AG09319 (cell line): ENCODE measurements around the gene GALR2.

ENCODE experiments used
- DNase-seq: peaks from one replicate; pipeline ENCODE4 v3.0.0-alpha.2; 2010; ENCODE audit warnings: low read depth; ENCODE audit errors: extremely low read depth
- CTCF ChIP-seq: IDR thresholded peaks from 2 replicates; pipeline ENCODE4 v1.5.1; 2011; ENCODE audit warnings: low read depth, mild to moderate bottlenecking, inconsistent platforms, low read length, moderate library complexity

GALR2 gene

GRCh38 chr17:76107509-76107908 is 32.9 kb downstream of the GALR2 start:
- TF ChIP-seq CTCF: no peak; the same call in 1 of the 2 replicates
- DNase-seq: no peak

- no peak for TF ChIP-seq CTCF
- no peak for DNase-seq
Measured at GRCh38 chr17:76111956-76112355, 37.4 kb downstream of the GALR2 start.

GRCh38 chr17:76115138-76115754 is 40.7 kb downstream of the GALR2 start:
- TF ChIP-seq CTCF: no peak
- DNase-seq: no peak

GRCh38 chr17:76119409-76120371 is 45.1 kb downstream of the GALR2 start:
- no peak for DNase-seq
- no peak for TF ChIP-seq CTCF

- TF ChIP-seq CTCF: no peak
- no peak for DNase-seq
Measured at GRCh38 chr17:76120658-76121008, 46.1 kb downstream of the GALR2 start.

- no peak for TF ChIP-seq CTCF
- DNase-seq: no peak
Measured at GRCh38 chr17:76121932-76122430, 47.4 kb downstream of the GALR2 start.
